NCI-H345 treated with DMSO at 0.1 percent for 48 hours (cell line): ENCODE results near the gene SHROOM2.
A peak's percentile ranks its signal among the peaks of the same experiment; 100 is the strongest.
"Not testable (repeated sequence)": the region's sequence is repeated elsewhere in the genome, so short reads cannot be mapped to it uniquely, and the experiment has no call there.

Experiments used
- DNase-seq: peaks from one replicate; lab custom pipeline; 2025; ENCODE audit not compliant: unreplicated experiment; lab: John Stamatoyannopoulos, UW

SHROOM2 gene

GRCh38 chrX:9829308-9830267, 43.4 kb downstream of the SHROOM2 start:
- DNase-seq: no peak

- no peak for DNase-seq
These were observed 46.6 kb downstream of the SHROOM2 start for GRCh38 chrX:9832811-9833210.

GRCh38 chrX:9835585-9836210, 49.5 kb downstream of the SHROOM2 start:
- no peak for DNase-seq

DNA sequence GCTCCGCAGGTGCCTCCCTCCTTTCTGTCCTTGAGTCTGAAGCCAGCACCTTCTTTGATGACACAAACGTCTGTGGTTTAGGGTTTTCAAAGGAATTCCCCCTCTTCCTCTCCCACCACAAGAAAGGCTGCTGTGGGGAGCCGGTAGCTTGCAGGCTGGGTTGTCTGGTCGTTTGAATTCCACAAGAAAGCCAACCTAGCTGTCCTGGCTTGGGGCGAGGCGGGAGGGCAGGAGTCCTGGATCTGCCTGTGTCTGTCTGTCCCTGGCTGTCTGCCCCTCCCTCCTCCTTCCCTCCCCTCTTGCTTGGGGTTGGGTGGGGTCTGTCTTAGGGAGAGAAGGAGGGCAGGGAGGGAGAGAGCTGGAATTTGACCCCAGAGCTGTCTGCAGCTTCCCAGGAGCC, 56.3 kb downstream of the SHROOM2 start:
- DNase-seq: no peak

GRCh38 chrX:9844936-9845577, 58.8 kb downstream of the SHROOM2 start:
- DNase-seq: no peak

GRCh38 chrX:9845578-9845952, 59.3 kb downstream of the SHROOM2 start:
- no peak for DNase-seq

- no peak for DNase-seq
These were observed 60.4 kb downstream of the SHROOM2 start for GRCh38 chrX:9846631-9847030.

DNA sequence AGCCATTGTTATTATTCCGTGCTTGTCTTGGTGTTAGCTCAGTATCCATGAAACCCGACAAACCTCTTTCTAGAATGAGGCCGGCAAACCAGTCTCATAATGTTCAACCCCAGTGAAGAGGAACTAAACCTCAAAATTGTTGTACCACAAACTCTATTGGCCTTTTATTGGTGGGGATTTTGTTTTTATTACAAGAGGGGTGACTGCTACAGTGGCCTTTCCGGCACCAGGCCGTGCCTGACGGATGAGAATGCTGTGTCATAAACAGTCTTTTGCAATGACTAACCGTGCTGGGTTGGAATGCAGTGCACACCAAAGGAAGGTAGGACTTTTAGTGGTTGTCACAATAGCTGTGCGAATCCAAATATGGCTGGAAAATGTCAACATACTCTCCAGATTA, 60.8 kb downstream of the SHROOM2 start:
- DNase-seq: no peak

- DNase-seq: peak; percentile 43
These were observed 62.7 kb downstream of the SHROOM2 start for GRCh38 chrX:9848718-9849479.

DNA sequence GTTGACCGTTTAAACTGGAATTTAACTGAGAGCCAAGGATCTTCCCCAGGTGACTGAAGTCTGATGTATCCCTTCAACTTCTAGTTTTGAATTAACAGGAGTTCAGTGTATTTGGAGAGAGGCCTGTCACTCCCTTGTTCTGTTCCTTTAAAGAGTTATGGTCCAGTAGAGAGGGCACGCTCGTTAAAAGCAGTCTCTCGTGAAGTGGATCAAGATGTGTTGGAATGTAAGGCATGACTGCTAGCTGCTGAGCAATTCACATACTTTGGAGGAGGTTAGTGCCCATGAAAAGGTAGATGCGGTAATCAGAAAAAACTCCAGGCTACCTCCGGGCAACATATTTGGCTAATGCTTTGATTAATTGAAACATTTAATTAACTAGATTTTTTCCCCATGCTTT, 65.7 kb downstream of the SHROOM2 start:
- DNase-seq: no peak

- no peak for DNase-seq
These were observed 67.1 kb downstream of the SHROOM2 start for GRCh38 chrX:9853307-9853706.

- no peak for DNase-seq
These were observed 69.5 kb downstream of the SHROOM2 start for GRCh38 chrX:9855561-9856283.

DNA sequence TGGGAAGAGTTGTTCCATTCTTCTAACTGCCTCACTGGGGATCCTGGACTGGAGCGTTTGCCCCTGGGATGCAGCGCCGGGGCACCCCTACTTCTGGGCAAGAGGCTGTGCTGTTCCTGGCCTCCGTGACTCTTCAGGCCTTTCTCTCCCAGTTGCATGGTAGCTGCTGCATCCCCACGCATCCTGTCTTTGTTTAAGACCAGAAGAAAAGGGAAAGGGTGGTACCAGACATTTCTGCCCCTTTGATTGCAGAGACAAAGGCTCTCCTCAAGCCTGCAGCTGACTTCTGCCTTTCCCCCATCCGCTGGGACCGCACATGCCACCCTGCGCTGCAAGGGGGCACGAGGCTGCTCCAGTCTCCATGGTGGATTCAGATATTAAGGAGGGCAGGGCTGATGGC, 70.4 kb downstream of the SHROOM2 start:
- DNase-seq: no peak

DNA sequence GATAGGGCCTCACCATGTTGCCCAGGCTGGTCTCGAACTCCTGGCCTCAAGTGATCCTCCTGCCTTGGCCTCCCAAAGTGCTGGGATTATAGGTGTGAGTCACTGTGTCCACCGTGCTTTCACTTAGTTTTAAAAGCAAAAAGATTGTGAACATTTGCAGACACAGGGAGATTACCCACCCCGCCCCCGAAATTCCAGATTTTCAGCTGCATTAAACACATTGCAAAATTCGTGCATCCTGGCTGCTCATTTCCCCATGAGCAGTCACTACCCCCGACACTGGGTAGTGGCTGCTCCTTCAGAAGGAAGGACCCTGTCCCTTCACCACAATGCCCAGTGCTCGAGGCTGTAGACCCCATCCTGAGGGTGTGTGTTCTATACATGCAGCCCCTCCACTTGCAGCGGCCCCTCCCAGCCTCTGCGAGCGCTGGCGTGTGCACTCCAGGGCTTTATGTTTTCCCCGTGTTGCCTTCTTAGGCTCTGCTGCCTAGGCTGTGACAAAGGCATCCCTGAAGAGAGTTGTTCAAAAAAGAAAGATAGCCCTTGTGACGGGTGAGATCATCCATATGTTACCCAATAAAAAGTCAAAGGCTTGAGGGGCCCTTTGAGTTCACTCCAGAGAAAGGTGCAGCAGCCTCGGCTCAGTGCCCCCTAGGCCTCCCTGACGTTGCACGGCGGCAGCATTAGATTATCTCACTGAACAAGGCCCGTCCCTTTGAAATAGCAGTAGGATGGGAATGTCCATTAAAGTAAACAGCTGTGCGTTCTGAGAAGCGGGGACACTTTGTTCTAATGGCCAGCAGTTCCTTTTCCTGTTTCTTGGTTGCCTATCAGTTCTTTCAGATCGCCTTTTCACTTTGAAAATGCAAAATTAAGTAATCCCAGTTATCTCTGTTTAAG, 71.6 kb downstream of the SHROOM2 start:
- DNase-seq: no peak

DNA sequence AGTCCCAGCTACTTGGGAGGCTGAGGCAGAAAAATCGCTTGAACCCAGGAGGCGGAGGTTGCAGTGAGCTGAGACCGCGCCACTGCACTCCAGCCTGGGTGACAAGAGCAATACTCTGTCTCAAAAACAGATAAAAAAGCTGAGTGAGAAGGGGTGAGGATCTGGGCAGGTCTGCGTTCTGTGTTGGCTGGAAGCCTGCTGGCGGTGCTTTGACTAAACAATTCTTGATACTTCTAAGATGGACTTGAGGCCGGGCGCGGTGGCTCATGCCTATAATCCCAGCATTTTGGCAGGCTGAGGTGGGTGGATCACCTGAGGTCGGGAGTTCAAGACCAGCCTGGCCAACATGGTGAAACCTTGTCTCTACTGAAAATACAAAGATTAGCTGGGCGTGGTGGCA, 72.5 kb downstream of the SHROOM2 start:
- not testable (repeated sequence) for DNase-seq

- DNase-seq: no peak
These were observed 73.7 kb downstream of the SHROOM2 start for GRCh38 chrX:9859711-9860555.

GRCh38 chrX:9860826-9861225, 74.6 kb downstream of the SHROOM2 start:
- no peak for DNase-seq

DNA sequence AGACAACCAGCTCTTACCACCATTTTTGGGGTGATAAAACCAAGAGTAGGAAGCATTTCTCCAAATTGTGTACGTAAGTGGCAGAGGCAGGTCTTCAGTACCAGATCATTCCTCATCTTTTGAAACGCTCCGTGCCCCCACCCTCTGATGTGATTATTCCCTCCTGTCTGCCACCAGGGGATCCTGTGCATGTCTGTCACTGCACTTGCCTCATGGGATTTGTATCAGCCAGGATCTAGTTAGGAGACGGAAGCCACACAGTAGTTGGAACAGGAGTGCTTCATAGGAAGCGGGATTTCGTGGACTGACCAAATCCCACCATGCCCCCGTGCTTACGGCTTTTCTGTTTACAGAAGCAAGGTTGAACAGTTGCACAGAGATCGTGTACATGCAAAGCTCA, 75.5 kb downstream of the SHROOM2 start:
- DNase-seq: no peak

GRCh38 chrX:9862525-9862924, 76.3 kb downstream of the SHROOM2 start:
- DNase-seq: no peak
